Suprapubic skin (tissue), 4 donors: Measurements from ENCODE around the gene MAGI3. TPM values are rescaled to one million over a fixed set of nuclear protein-coding genes. Genes with fewer than 3 reads are reported as not detected.

Experiments used
- DNase-seq, 2 donors: peaks; one replicate each; pipeline ENCODE4 v3.0.0-alpha.2; 2019; ENCODE audit warnings: low spot score in 2 of 2
- H3K27ac ChIP-seq: fragments of 200-600 bp; sonication (generic); one replicate; pipeline ENCODE4 v1.5.1; 2019
- H3K27me3 ChIP-seq: fragments of 200-600 bp; sonication (generic); one replicate; pipeline ENCODE4 v1.5.1; 2019
- H3K36me3 ChIP-seq: fragments of 200-600 bp; sonication (generic); one replicate; pipeline ENCODE4 v1.5.1; 2019
- H3K4me1 ChIP-seq: fragments of 200-600 bp; sonication (generic); one replicate; pipeline ENCODE4 v1.5.1; 2019
- H3K4me3 ChIP-seq: fragments of 200-600 bp; sonication (generic); one replicate; pipeline ENCODE4 v1.5.1; 2019; ENCODE audit warnings: mild to moderate bottlenecking
- H3K9me3 ChIP-seq: fragments of 200-600 bp; sonication (generic); one replicate; pipeline ENCODE4 v1.5.1; 2019
- CTCF ChIP-seq, 2 donors: fragments of 200-600 bp in 1 of 2; fragments of 450-650 bp in 1 of 2; sonication (generic) in 1 of 2; IDR thresholded peaks; one replicate each; pipeline ENCODE4 v1.5.1; 2016 to 2019; ENCODE audit warnings: antibody characterized with exemption in 2 of 2, mild to moderate bottlenecking in 1 of 2, moderate library complexity in 1 of 2
- EP300 ChIP-seq: sonication (generic); formaldehyde crosslinking; IDR thresholded peaks from one replicate; pipeline ENCODE4 v1.6.1; 2017; ENCODE audit warnings: antibody characterized with exemption
- POLR2A ChIP-seq, 2 donors: fragments of 450-650 bp; IDR thresholded peaks; one replicate each; pipeline ENCODE4 v1.6.1; 2017; ENCODE audit warnings: antibody characterized with exemption in 2 of 2, mild to moderate bottlenecking in 2 of 2, moderate library complexity in 2 of 2
- POLR2AphosphoS5 ChIP-seq, 3 donors: sonication (generic); formaldehyde crosslinking; IDR thresholded peaks; one replicate each; pipeline ENCODE4 v1.6.1; 2017; ENCODE audit warnings: antibody characterized with exemption in 3 of 3
- WGBS: methylation state at CpG from one replicate; pipeline ENCODE4 v1.1.5; 2018; 5-methylcytosine and 5-hydroxymethylcytosine counted together
- total RNA-seq, 4 donors: library from RNA; depleted of rRNA; stranded (reverse); fragments of >200 nt; gene quantifications; one replicate each; pipeline ENCODE4 v1.1.0, GENCODE V29; 2016

MAGI3 gene
- total RNA-seq, 4 donors from 2014 or later: 8.3 to 18.8 (median 10.7) TPM

DNA sequence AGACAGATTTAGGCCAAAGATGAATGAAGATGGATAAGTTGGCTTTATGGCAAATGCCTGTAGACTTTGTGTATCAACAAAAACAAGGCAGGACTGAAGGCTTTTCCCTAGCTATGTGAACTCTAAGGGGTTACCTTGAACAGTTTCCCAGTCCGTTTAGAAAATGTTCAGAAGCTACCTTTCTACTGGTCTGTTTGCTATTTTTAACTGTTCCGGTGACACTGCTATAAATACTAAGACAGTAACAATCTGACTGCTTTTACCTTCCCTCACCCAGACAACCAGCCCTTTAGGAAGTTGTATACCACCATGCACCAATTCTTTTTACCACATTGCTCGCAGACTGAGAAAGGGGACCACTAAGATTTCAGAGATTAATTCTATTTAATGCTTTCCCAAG lies 266.8 kb downstream of the MAGI3 start:
- 87% methylated on average over 3 of the region's 3 CpGs for WGBS
- H3K36me3 ChIP-seq: no peaks in the 10 kb centered on the region
- TF ChIP-seq POLR2AphosphoS5 (IDR thresholded peaks at IDR 0.05) (no peak), CTCF (IDR thresholded peaks at IDR 0.05) (no peak), EP300 (no peak), POLR2A (IDR thresholded peaks at IDR 0.05) (no peak)

DNA sequence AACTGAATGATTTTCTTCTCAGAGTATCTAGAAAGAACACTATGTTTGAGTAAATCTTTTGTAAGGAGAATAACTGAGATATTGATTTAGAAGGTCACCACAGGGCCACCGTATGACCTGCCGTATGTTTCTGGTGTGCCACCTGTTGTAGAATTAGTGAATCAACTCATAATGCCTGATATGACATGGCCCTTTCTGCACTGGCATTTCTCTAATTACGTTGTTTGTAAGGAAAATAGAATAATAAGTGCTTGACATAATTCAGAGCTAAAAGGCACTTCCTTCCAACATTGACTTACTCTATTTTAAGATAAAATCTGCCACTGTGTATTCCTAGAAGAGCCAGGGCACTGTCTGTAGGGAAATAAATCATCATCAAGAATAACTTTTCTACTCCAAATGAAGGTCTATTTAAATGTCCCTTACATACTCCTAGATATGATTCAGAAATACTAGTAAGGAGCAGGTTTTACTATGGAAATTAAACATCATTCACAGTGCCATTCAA lies 267.3 kb downstream of the MAGI3 start:
- no peak overlapping the region for H3K27ac ChIP-seq
- TF ChIP-seq EP300 (no peak), POLR2AphosphoS5 (IDR thresholded peaks at IDR 0.05) (no peak), CTCF (IDR thresholded peaks at IDR 0.05) (no peak), POLR2A (IDR thresholded peaks at IDR 0.05) (no peak)
- 97% methylated on average over 3 of the region's 3 CpGs for WGBS
- H3K9me3 ChIP-seq: no peaks in the 10 kb centered on the region
- H3K27me3 ChIP-seq: no peaks in the 10 kb centered on the region
- no peak for DNase-seq
- H3K4me1 ChIP-seq: no peaks in the 10 kb centered on the region
- no peaks in the 10 kb centered on the region for H3K36me3 ChIP-seq
- no peak overlapping the region for H3K4me3 ChIP-seq

More for the DNA sequence above, 266.8 kb downstream of the MAGI3 start:
- Histone ChIP-seq H3K27ac (no peak overlapping the region), H3K9me3 (no peaks in the 10 kb centered on the region), H3K4me1 (no peaks in the 10 kb centered on the region), H3K27me3 (no peaks in the 10 kb centered on the region), H3K4me3 (no peak overlapping the region)
- DNase-seq: no peak

DNA sequence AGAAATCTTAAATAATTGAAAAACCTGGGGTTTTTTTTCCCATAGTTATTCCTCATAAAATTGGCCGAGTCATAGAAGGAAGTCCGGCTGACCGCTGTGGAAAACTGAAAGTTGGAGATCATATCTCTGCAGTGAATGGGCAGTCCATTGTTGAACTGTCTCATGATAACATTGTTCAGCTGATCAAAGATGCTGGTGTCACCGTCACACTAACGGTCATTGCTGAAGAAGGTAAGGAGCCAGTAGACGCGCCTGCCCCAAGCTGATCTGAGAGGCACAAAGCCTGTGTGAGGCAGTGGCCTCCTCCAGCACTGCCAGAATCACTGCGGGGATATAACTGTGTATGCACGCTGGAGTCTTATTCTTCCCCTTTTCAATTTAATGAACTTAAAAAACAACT lies 268.7 kb downstream of the MAGI3 start:
- no peaks in the 10 kb centered on the region for H3K27me3 ChIP-seq
- DNase-seq: no peak
- no peak overlapping the region for H3K27ac ChIP-seq
- H3K4me3 ChIP-seq: no peak overlapping the region
- no peaks in the 10 kb centered on the region for H3K4me1 ChIP-seq
- TF ChIP-seq POLR2AphosphoS5 (IDR thresholded peaks at IDR 0.05) (no peak), CTCF (IDR thresholded peaks at IDR 0.05) (no peak), POLR2A (IDR thresholded peaks at IDR 0.05) (no peak), EP300 (no peak)
- no peaks in the 10 kb centered on the region for H3K36me3 ChIP-seq
- 89% methylated on average over 9 of the region's 9 CpGs for WGBS
- H3K9me3 ChIP-seq: no peaks in the 10 kb centered on the region

- no peak overlapping the region for H3K27ac ChIP-seq
- TF ChIP-seq POLR2AphosphoS5 (IDR thresholded peaks at IDR 0.05): no peak
- no peak for TF ChIP-seq POLR2A (IDR thresholded peaks at IDR 0.05)
- no peak for TF ChIP-seq CTCF (IDR thresholded peaks at IDR 0.05)
- TF ChIP-seq EP300: no peak
- H3K36me3 ChIP-seq: no peaks in the 10 kb centered on the region
- H3K9me3 ChIP-seq: no peaks in the 10 kb centered on the region
- DNase-seq: no peak
- no peaks in the 10 kb centered on the region for H3K27me3 ChIP-seq
- H3K4me3 ChIP-seq: no peak overlapping the region
- WGBS: 82% methylated on average over 4 of the region's 4 CpGs
- H3K4me1 ChIP-seq: no peaks in the 10 kb centered on the region
These were observed 269.2 kb downstream of the MAGI3 start for GRCh38 chr1:113659556-113659955.

GRCh38 chr1:113660088-113660487 lies 269.8 kb downstream of the MAGI3 start:
- WGBS: 66% methylated on average over 3 of the region's 3 CpGs
- no peaks in the 10 kb centered on the region for H3K36me3 ChIP-seq
- H3K27ac ChIP-seq: no peak overlapping the region

More at GRCh38 chr1:113660088-113660487, 269.8 kb downstream of the MAGI3 start:
- DNase-seq: no peak
- TF ChIP-seq EP300: no peak
- TF ChIP-seq POLR2A (IDR thresholded peaks at IDR 0.05): no peak
- no peak for TF ChIP-seq POLR2AphosphoS5 (IDR thresholded peaks at IDR 0.05)
- TF ChIP-seq CTCF (IDR thresholded peaks at IDR 0.05): no peak
- H3K4me3 ChIP-seq: no peak overlapping the region
- no peaks in the 10 kb centered on the region for H3K9me3 ChIP-seq
- no peaks in the 10 kb centered on the region for H3K4me1 ChIP-seq
- no peaks in the 10 kb centered on the region for H3K27me3 ChIP-seq
